Naive thymus-derived CD4-positive, alpha-beta T cell (primary cell): ENCODE data around the gene NRXN3. TPM values are rescaled to one million over a fixed set of nuclear protein-coding genes. Genes with fewer than 3 reads are reported as not detected.

ENCODE experiments used
- ATAC-seq: fragments of 150-1000 bp; cut with Tn5 transposase; 2 replicates; pipeline ENCODE4 v1.10.0; 2021; ENCODE audit warnings: mild to moderate bottlenecking, moderate library complexity
- CTCF ChIA-PET: fragments of 350-600 bp; sonication (Branson Sonifier 250); formaldehyde crosslinking; loops from one replicate; lab custom pipeline; 2021; ENCODE audit warnings: antibody characterized with exemption; lab: Charles Lee
- POLR2A ChIA-PET: fragments of 350-600 bp; sonication (Branson Sonifier 250); formaldehyde crosslinking; loops from one replicate; lab custom pipeline; 2021; ENCODE audit warnings: antibody characterized with exemption, inconsistent platforms; lab: Charles Lee
- DNase-seq, 9 donors: peaks; one replicate each; pipeline versions ENCODE4 v3.0.0 to v3.0.0-alpha.2; 2020 to 2022; ENCODE audit warnings: mixed read lengths in 1 of 9
- H3K27ac ChIP-seq: one replicate; pipeline ENCODE4 v1.7.0; 2013; ENCODE audit warnings: mild to moderate bottlenecking, low read depth, low read length, moderate library complexity
- H3K27me3 ChIP-seq, 2 donors: one replicate each; pipeline ENCODE4 v1.7.0; 2013; ENCODE audit warnings: low read length in 2 of 2, mild to moderate bottlenecking in 2 of 2, moderate library complexity in 2 of 2; ENCODE audit not compliant: control insufficient read depth in 2 of 2, insufficient read depth in 2 of 2
- H3K36me3 ChIP-seq, 3 experiments: 1 replicate in 2 of 3; 2 replicates in 1 of 3; pipeline ENCODE4 v1.7.0; 2013; ENCODE audit warnings: low read length in 3 of 3, mild to moderate bottlenecking in 3 of 3, moderate library complexity in 1 of 3; ENCODE audit not compliant: insufficient read depth in 3 of 3, control insufficient read depth in 2 of 3
- H3K4me1 ChIP-seq, 2 donors: one replicate each; pipeline ENCODE4 v1.7.0; 2013; ENCODE audit warnings: low read length in 2 of 2, mild to moderate bottlenecking in 2 of 2, moderate library complexity in 1 of 2; ENCODE audit not compliant: control insufficient read depth in 2 of 2, insufficient read depth in 2 of 2
- H3K4me3 ChIP-seq: 2 replicates; pipeline ENCODE4 v1.7.0; 2013; ENCODE audit warnings: mild to moderate bottlenecking, low read length
- H3K9me3 ChIP-seq, 3 experiments: 1 replicate in 2 of 3; 2 replicates in 1 of 3; pipeline ENCODE4 v1.7.0; 2013; ENCODE audit warnings: low read length in 3 of 3; ENCODE audit not compliant: control insufficient read depth in 2 of 3
- H3K27ac Mint-ChIP-seq, 9 donors: one replicate each; pipeline ENCODE4 v1.8.0; 2020 to 2022; ENCODE audit warnings: mixed read lengths in 9 of 9, mild to moderate bottlenecking in 8 of 9, moderate library complexity in 5 of 9, inconsistent platforms in 2 of 9
- H3K27me3 Mint-ChIP-seq, 5 donors: one replicate each; pipeline ENCODE4 v1.8.0; 2021 to 2022; ENCODE audit warnings: mixed read lengths in 5 of 5, mild to moderate bottlenecking in 1 of 5
- H3K36me3 Mint-ChIP-seq, 5 donors: one replicate each; pipeline ENCODE4 v1.8.0; 2020 to 2022; ENCODE audit warnings: mixed read lengths in 5 of 5, mild to moderate bottlenecking in 3 of 5, inconsistent platforms in 1 of 5
- H3K4me1 Mint-ChIP-seq, 7 donors: one replicate each; pipeline ENCODE4 v1.8.0; 2020 to 2022; ENCODE audit warnings: mixed read lengths in 7 of 7, mild to moderate bottlenecking in 3 of 7, inconsistent platforms in 1 of 7
- H3K4me3 Mint-ChIP-seq, 10 donors: one replicate each; pipeline ENCODE4 v1.8.0; 2020 to 2022; ENCODE audit warnings: mild to moderate bottlenecking in 10 of 10, mixed read lengths in 10 of 10, moderate library complexity in 6 of 10, inconsistent platforms in 2 of 10
- H3K9me3 Mint-ChIP-seq, 11 donors: one replicate each; pipeline ENCODE4 v1.8.0; 2020 to 2022; ENCODE audit warnings: mixed read lengths in 11 of 11, mild to moderate bottlenecking in 4 of 11, inconsistent platforms in 1 of 11, moderate library complexity in 1 of 11
- intact Hi-C, 2 donors: fragments of 100-400 bp; cut with micrococcal nuclease; formaldehyde crosslinking; loops; one replicate each; pipeline ENCODE4 v1.15.1; 2023
- polyA plus RNA-seq, 2 donors: library from polyadenylated mRNA; unstranded; fragments of 300-500 nt; fragmentation: Illumina TruSeq; gene quantifications; one replicate each; pipeline ENCODE4 v1.2.3, GENCODE V29; 2021
- total RNA-seq, 6 experiments: library from RNA in 5 of 6; stranded (reverse) in 5 of 6; gene quantifications; 1 replicate in 5 of 6; 2 replicates in 1 of 6; pipeline ENCODE4 v1.2.3 and lab custom pipeline; 2021 to 2026

The NRXN3 gene
- total and polyA plus RNA-seq, 7 experiments from 2014 or later = not detected

GRCh38 chr14:79516009-79516408 lies 1345.8 kb downstream of the NRXN3 start:
- Histone ChIP-seq H3K36me3 (no peaks in the 10 kb centered on the region), H3K27ac (no peak overlapping the region), H3K9me3 (no peaks in the 10 kb centered on the region), H3K4me3 (no peak overlapping the region), H3K27me3 (no peaks in the 10 kb centered on the region), H3K4me1 (no peaks in the 10 kb centered on the region)
- CTCF ChIA-PET = no interaction called here
- Mint-ChIP-seq H3K4me1 (no peaks in the 10 kb centered on the region), H3K27ac (no peak overlapping the region), H3K4me3 (no peak overlapping the region), H3K36me3 (no peaks in the 10 kb centered on the region), H3K27me3 (peaks cover 0 to 4% (median 3%) of the 10 kb centered on the region in 5 donors), H3K9me3 (peaks cover 0 to 12% (median under 1%) of the 10 kb centered on the region in 11 donors)
- POLR2A ChIA-PET = no interaction called here
- DNase-seq (no peak), ATAC-seq (no peak)
- intact Hi-C loops = no loop called here

DNA sequence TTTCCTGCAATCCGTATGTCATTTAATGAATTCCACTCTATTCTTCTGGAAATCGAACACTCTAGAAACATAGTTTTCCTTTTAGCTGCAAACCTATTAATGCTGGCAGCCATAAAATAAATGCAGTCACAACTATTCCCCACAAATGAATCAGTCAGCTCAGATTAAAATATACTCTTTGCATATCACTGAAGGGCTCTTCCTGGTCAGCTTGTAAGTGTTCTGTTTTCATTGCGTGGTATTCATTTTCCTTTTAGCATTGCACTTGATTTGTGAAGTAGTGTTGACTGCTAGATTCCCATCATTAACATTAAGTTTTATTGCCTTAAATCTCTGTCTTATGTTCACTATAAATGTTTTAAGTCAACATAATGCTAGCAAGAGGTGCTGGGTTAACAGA lies 1355.2 kb downstream of the NRXN3 start:
- DNase-seq = no peak
- no peak for ATAC-seq
- H3K27ac ChIP-seq = no peak overlapping the region
- Mint-ChIP-seq H3K4me1 (no peaks in the 10 kb centered on the region), H3K27me3 (peaks cover 0 to 7% (median 0%) of the 10 kb centered on the region in 5 donors), H3K4me3 (no peak overlapping the region), H3K9me3 (peaks cover 0 to 13% (median 5%) of the 10 kb centered on the region in 11 donors), H3K27ac (no peak overlapping the region), H3K36me3 (no peaks in the 10 kb centered on the region)
- ChIA-PET CTCF (no interaction called here), POLR2A (no interaction called here)
- no peaks in the 10 kb centered on the region for H3K36me3 ChIP-seq
- intact Hi-C loops = no loop called here
- no peak overlapping the region for H3K4me3 ChIP-seq
- no peaks in the 10 kb centered on the region for H3K27me3 ChIP-seq
- no peaks in the 10 kb centered on the region for H3K9me3 ChIP-seq
- no peaks in the 10 kb centered on the region for H3K4me1 ChIP-seq

DNA sequence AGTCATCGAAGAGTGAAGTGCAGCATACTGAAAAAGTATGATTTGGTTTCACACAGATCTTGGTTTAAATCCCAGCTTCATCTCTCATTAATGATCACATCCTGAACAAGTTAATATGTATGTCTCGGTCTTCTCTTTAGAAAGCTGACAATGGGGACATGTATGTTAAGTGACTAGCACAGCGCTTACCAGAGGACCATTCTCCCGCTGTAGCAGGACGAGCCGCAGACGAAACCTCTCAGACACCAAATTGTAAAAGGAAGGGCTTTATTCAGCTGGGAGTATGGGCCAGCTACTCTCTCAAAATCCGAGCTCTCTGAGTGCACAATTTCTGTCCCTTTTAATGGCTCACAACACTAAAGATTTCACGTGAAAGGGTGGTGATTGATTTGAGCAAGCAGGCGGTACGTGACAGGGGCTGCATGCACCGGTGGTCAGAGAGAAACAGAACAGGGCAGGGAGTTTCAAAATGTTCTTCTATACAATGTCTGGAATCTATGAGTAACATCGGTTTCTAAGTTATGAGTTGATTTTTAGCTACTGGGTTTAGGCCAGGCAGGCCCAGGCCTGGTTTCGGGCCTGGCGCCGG lies 1358.7 kb downstream of the NRXN3 start:
- H3K4me1 Mint-ChIP-seq = no peaks in the 10 kb centered on the region
- ATAC-seq (no peak), DNase-seq (no peak)
- no peak overlapping the region for H3K4me3 ChIP-seq
- H3K36me3 ChIP-seq = no peaks in the 10 kb centered on the region
- H3K27me3 Mint-ChIP-seq = no peaks in the 10 kb centered on the region
- H3K27ac Mint-ChIP-seq = no peak overlapping the region
- H3K4me1 ChIP-seq = no peaks in the 10 kb centered on the region
- intact Hi-C loops = no loop called here
- CTCF ChIA-PET = no interaction called here
- no peaks in the 10 kb centered on the region for H3K27me3 ChIP-seq
- POLR2A ChIA-PET = no interaction called here
- H3K4me3 Mint-ChIP-seq = no peak overlapping the region
- H3K27ac ChIP-seq = no peak overlapping the region
- no peaks in the 10 kb centered on the region for H3K36me3 Mint-ChIP-seq
- H3K9me3 Mint-ChIP-seq = peaks cover 0 to 6% (median 0%) of the 10 kb centered on the region in 11 donors
- no peaks in the 10 kb centered on the region for H3K9me3 ChIP-seq

- no peak overlapping the region for H3K4me3 ChIP-seq
- CTCF ChIA-PET = no interaction called here
- no peaks in the 10 kb centered on the region for H3K9me3 ChIP-seq
- POLR2A ChIA-PET = no interaction called here
- H3K27me3 ChIP-seq = no peaks in the 10 kb centered on the region
- no peak for ATAC-seq
- H3K27ac ChIP-seq = no peak overlapping the region
- Mint-ChIP-seq H3K36me3 (no peaks in the 10 kb centered on the region), H3K9me3 (peaks cover 0 to 6% (median 0%) of the 10 kb centered on the region in 11 donors), H3K4me1 (no peaks in the 10 kb centered on the region), H3K4me3 (no peak overlapping the region), H3K27me3 (no peaks in the 10 kb centered on the region), H3K27ac (no peak overlapping the region)
- H3K36me3 ChIP-seq = no peaks in the 10 kb centered on the region
- H3K4me1 ChIP-seq = no peaks in the 10 kb centered on the region
- intact Hi-C loops = no loop called here
- DNase-seq = no peak
Measured at GRCh38 chr14:79530555-79530954, 1360.4 kb downstream of the NRXN3 start.

DNA sequence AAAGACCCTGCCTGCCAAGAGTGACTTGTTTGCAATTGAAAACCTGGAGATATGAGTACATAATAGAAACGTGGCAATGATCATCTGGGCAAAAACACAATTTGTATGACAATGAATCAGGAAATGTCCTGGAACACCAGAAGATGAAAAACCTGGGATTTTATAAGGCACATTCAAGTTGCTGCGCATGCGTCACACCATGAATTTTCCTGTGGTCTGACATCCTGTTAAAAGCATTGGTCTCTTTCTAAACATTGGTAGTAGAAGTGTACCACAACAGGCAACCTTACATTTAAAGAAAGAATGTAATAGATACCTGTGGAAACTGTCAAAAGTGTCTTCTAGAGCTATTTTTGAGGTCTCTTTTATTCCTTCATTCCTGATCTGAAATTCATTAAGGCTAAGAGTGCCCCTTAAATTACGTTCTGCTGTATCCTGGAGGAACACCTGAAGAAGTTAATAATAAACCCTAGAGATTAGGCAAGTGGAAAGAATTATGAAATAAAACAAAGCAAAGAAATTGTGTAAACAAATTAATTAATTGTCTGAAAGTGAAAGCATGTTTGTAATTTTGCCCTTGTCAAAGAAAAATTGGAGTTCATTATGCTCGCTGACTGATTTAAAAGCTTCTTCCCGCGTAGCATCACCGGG lies 1364.7 kb downstream of the NRXN3 start:
- H3K27me3 Mint-ChIP-seq = no peaks in the 10 kb centered on the region
- DNase-seq = no peak
- no peaks in the 10 kb centered on the region for H3K4me1 Mint-ChIP-seq
- H3K27ac Mint-ChIP-seq = no peak overlapping the region
- H3K4me3 Mint-ChIP-seq = no peak overlapping the region
- intact Hi-C loops = no loop called here
- H3K9me3 ChIP-seq = no peaks in the 10 kb centered on the region
- no peaks in the 10 kb centered on the region for H3K4me1 ChIP-seq
- peaks cover 0 to 17% (median 6%) of the 10 kb centered on the region in 11 donors for H3K9me3 Mint-ChIP-seq
- CTCF ChIA-PET = no interaction called here
- H3K27me3 ChIP-seq = no peaks in the 10 kb centered on the region
- H3K4me3 ChIP-seq = no peak overlapping the region
- no peak for ATAC-seq
- no peaks in the 10 kb centered on the region for H3K36me3 Mint-ChIP-seq
- H3K27ac ChIP-seq = no peak overlapping the region
- POLR2A ChIA-PET = no interaction called here
- H3K36me3 ChIP-seq = no peaks in the 10 kb centered on the region

DNA sequence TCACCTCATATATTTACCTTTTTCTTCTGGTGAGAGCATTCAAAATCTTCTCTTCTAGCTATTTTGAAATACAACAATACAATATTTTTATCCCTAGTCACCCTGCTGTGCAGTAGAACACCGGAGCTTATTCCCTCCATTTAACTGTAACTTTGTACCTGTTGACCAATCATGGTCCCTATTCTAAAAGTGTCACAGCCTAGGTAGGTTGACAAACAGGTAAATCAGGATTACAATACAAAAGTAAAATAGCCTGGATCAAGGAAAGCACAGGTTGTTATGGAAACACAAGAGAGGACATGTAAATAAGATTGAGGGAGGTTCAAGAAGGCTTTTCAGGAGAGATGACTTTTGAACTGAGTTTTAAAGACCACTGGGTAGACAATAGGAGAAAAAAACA lies 1370.2 kb downstream of the NRXN3 start:
- no peaks in the 10 kb centered on the region for H3K9me3 ChIP-seq
- peaks cover 0 to 18% (median 8%) of the 10 kb centered on the region in 11 donors for H3K9me3 Mint-ChIP-seq
- H3K27me3 Mint-ChIP-seq = no peaks in the 10 kb centered on the region
- H3K4me1 Mint-ChIP-seq = no peaks in the 10 kb centered on the region
- ATAC-seq (no peak), DNase-seq (no peak)
- POLR2A ChIA-PET = no interaction called here
- no peak overlapping the region for H3K4me3 ChIP-seq
- H3K27me3 ChIP-seq = no peaks in the 10 kb centered on the region
- no peaks in the 10 kb centered on the region for H3K36me3 Mint-ChIP-seq
- no peak overlapping the region for H3K27ac ChIP-seq
- H3K4me3 Mint-ChIP-seq = no peak overlapping the region
- H3K4me1 ChIP-seq = no peaks in the 10 kb centered on the region
- intact Hi-C loops = no loop called here
- no peak overlapping the region for H3K27ac Mint-ChIP-seq
- no peaks in the 10 kb centered on the region for H3K36me3 ChIP-seq
- CTCF ChIA-PET = no interaction called here

DNA sequence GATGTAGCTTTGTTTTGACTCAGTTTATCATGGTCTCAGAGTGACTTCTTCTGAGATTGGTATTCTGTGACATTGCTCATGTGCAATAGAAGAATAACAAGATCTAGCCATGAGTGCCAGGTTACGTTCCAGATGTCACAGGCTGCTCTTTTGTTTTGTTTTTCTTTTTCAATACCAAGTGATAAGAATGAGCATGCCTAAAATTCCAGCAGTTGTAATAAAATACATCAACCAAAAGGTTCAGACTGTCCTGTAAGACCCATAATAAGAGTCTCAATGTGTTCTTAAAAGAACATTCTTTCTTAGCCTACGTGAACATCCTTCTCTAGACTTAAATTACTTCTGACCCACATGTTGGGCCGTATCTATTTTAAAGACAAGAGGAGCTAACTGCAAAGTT lies 1371.9 kb downstream of the NRXN3 start:
- ATAC-seq = no peak
- H3K9me3 ChIP-seq = no peaks in the 10 kb centered on the region
- no peak overlapping the region for H3K4me3 ChIP-seq
- H3K36me3 ChIP-seq = no peaks in the 10 kb centered on the region
- no peak for DNase-seq
- intact Hi-C loops = no loop called here
- ChIA-PET POLR2A (no interaction called here), CTCF (no interaction called here)
- no peaks in the 10 kb centered on the region for H3K4me1 ChIP-seq
- H3K27me3 ChIP-seq = no peaks in the 10 kb centered on the region
- no peak overlapping the region for H3K4me3 Mint-ChIP-seq
- no peaks in the 10 kb centered on the region for H3K4me1 Mint-ChIP-seq
- no peaks in the 10 kb centered on the region for H3K27me3 Mint-ChIP-seq
- peaks cover 0 to 16% (median 8%) of the 10 kb centered on the region in 11 donors for H3K9me3 Mint-ChIP-seq
- H3K36me3 Mint-ChIP-seq = no peaks in the 10 kb centered on the region
- no peak overlapping the region for H3K27ac Mint-ChIP-seq
- no peak overlapping the region for H3K27ac ChIP-seq
